ENCODE measurements around the gene LGALS1. TPM values are rescaled to one million over a fixed set of nuclear protein-coding genes. Genes with fewer than 3 reads are reported as not detected.
"Not testable (repeated sequence)": the region's sequence is repeated elsewhere in the genome, so short reads cannot be mapped to it uniquely, and the experiment has no call there.

LGALS1 gene
- total RNA-seq, 1 experiment from 2014 or later = 269 TPM

DNA sequence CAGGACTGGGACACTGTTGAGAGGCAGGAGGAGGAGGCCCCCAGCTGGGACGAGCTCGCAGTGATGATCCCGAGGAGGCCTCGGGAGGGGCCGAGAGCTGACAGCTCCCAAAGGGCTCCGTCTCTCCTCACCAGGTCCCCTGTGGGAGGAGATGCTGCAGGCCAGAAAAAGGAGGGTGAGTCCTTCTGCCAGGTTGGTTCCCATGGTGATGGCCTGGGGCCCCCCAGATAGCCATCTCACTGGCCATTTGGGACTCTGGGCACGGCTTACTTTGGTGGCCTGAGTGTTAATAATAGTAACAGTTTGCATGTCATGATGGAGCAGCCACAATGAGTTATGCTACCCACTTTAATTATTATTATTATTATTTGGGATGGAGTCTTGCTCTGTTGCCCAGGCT, 40.3 kb downstream of the LGALS1 start:
- CTCF ChIA-PET = no interaction called here
- H3K9me3 ChIP-seq (ENCODE audit: low read depth, low read length, poor library complexity, severe bottlenecking) = no peaks in the 10 kb centered on the region
- no TSS peak for BruUV-seq (replicated peaks)
- H3K27ac ChIP-seq (ENCODE audit: low read depth, low read length, poor library complexity, severe bottlenecking) = no peak overlapping the region
- H3K4me1 ChIP-seq (ENCODE audit: insufficient read depth, low read length, poor library complexity, severe bottlenecking) = no peaks in the 10 kb centered on the region
- no peaks in the 10 kb centered on the region for H3K27me3 ChIP-seq (replicated peaks; ENCODE audit: insufficient read depth, low read depth, low read length, poor library complexity)
- POLR2A ChIA-PET (ENCODE audit: low non-redundant PET) = no interaction called here
- no peak for DNase-seq (ENCODE audit: low spot score)
- no peaks in the 10 kb centered on the region for H3K36me3 ChIP-seq (ENCODE audit: insufficient read depth, low read length, poor library complexity, severe bottlenecking)
- no peak for TF ChIP-seq EZH2 (IDR thresholded peaks at IDR 0.05; ENCODE audit: borderline replicate concordance, low read depth, low read length, poor library complexity, severe bottlenecking)
- TF ChIP-seq CTCF (conservative IDR thresholded peaks at IDR 0.05; ENCODE audit: low read depth, low read length) = no peak
- intact Hi-C loops (cut with micrococcal nuclease; ENCODE audit: unreplicated experiment) = no loop called here
- H3K4me3 ChIP-seq (ENCODE audit: low read depth, low read length, poor library complexity, severe bottlenecking) = no peak overlapping the region

GRCh38 chr22:37716708-37717107, 41.3 kb downstream of the LGALS1 start:
- BruUV-seq (replicated peaks) = no TSS peak
- ChIA-PET CTCF (no interaction called here), POLR2A (ENCODE audit: low non-redundant PET) (no interaction called here)
- H3K4me3 ChIP-seq (ENCODE audit: low read depth, low read length, poor library complexity, severe bottlenecking) = no peak overlapping the region
- intact Hi-C loops (cut with micrococcal nuclease; ENCODE audit: unreplicated experiment) = no loop called here
- peak; percentile 32 for DNase-seq (ENCODE audit: low spot score)
- no peaks in the 10 kb centered on the region for H3K4me1 ChIP-seq (ENCODE audit: insufficient read depth, low read length, poor library complexity, severe bottlenecking)
- H3K9me3 ChIP-seq (ENCODE audit: low read depth, low read length, poor library complexity, severe bottlenecking) = no peaks in the 10 kb centered on the region
- no peaks in the 10 kb centered on the region for H3K27me3 ChIP-seq (replicated peaks; ENCODE audit: insufficient read depth, low read depth, low read length, poor library complexity)
- H3K36me3 ChIP-seq (ENCODE audit: insufficient read depth, low read length, poor library complexity, severe bottlenecking) = no peaks in the 10 kb centered on the region
- no peak overlapping the region for H3K27ac ChIP-seq (ENCODE audit: low read depth, low read length, poor library complexity, severe bottlenecking)
- TF ChIP-seq EZH2 (IDR thresholded peaks at IDR 0.05; ENCODE audit: borderline replicate concordance, low read depth, low read length, poor library complexity, severe bottlenecking) (no peak), CTCF (conservative IDR thresholded peaks at IDR 0.05; ENCODE audit: low read depth, low read length) (no peak)

- CTCF ChIA-PET; intact Hi-C loops (cut with micrococcal nuclease; ENCODE audit: unreplicated experiment); H3K36me3 ChIP-seq (ENCODE audit: insufficient read depth, low read length, poor library complexity, severe bottlenecking); H3K27ac ChIP-seq (ENCODE audit: low read depth, low read length, poor library complexity, severe bottlenecking); POLR2A ChIA-PET (ENCODE audit: low non-redundant PET); H3K4me3 ChIP-seq (ENCODE audit: low read depth, low read length, poor library complexity, severe bottlenecking); H3K27me3 ChIP-seq (replicated peaks; ENCODE audit: insufficient read depth, low read depth, low read length, poor library complexity); DNase-seq (ENCODE audit: low spot score); BruUV-seq (replicated peaks); H3K9me3 ChIP-seq (ENCODE audit: low read depth, low read length, poor library complexity, severe bottlenecking); H3K4me1 ChIP-seq (ENCODE audit: insufficient read depth, low read length, poor library complexity, severe bottlenecking): not testable (repeated sequence)
Observed at GRCh38 chr22:37717235-37717634, 41.8 kb downstream of the LGALS1 start.

- POLR2A ChIA-PET (ENCODE audit: low non-redundant PET); H3K36me3 ChIP-seq (ENCODE audit: insufficient read depth, low read length, poor library complexity, severe bottlenecking); BruUV-seq (replicated peaks); H3K4me1 ChIP-seq (ENCODE audit: insufficient read depth, low read length, poor library complexity, severe bottlenecking); CTCF ChIA-PET; H3K4me3 ChIP-seq (ENCODE audit: low read depth, low read length, poor library complexity, severe bottlenecking); intact Hi-C loops (cut with micrococcal nuclease; ENCODE audit: unreplicated experiment); H3K27ac ChIP-seq (ENCODE audit: low read depth, low read length, poor library complexity, severe bottlenecking); H3K27me3 ChIP-seq (replicated peaks; ENCODE audit: insufficient read depth, low read depth, low read length, poor library complexity); DNase-seq (ENCODE audit: low spot score); H3K9me3 ChIP-seq (ENCODE audit: low read depth, low read length, poor library complexity, severe bottlenecking): not testable (repeated sequence)
Observed at GRCh38 chr22:37717746-37718305, 42.4 kb downstream of the LGALS1 start.

Measured in A673 (cell line).